HepG2 (cell line): ENCODE data around the gene PDE6C. TPM values are rescaled to one million over a fixed set of nuclear protein-coding genes. Genes with fewer than 3 reads are reported as not detected.

Experiments used
- CEBPG ChIP-seq: IDR thresholded peaks from 2 replicates; pipeline ENCODE4 v1.6.1; 2016
- ELF4 ChIP-seq: sonication (generic); formaldehyde crosslinking; IDR thresholded peaks from 2 replicates; pipeline ENCODE4 v1.5.0; 2020; ENCODE audit warnings: missing genetic modification reagents, mild to moderate bottlenecking, moderate library complexity, borderline replicate concordance
- FLYWCH1 ChIP-seq: sonication (generic); formaldehyde crosslinking; IDR thresholded peaks from 2 replicates; pipeline ENCODE4 v1.8.1; 2023; ENCODE audit warnings: mild to moderate bottlenecking, missing genetic modification reagents
- FOXA1 ChIP-seq, 2 experiments: fragments of 450-650 bp in 1 of 2; sonication (generic) in 1 of 2; formaldehyde crosslinking in 1 of 2; IDR thresholded peaks; 2 replicates each; pipeline versions ENCODE4 v1.4.0 to v1.6.1; 2016 to 2020; ENCODE audit warnings: missing genetic modification reagents in 1 of 2
- HNF1A ChIP-seq, 2 experiments: sonication (generic) in 1 of 2; formaldehyde crosslinking in 1 of 2; IDR thresholded peaks; 2 replicates each; pipeline versions ENCODE4 v1.4.0 to v1.6.1; 2016 to 2020; ENCODE audit warnings: borderline replicate concordance in 1 of 2, low read depth in 1 of 2, mild to moderate bottlenecking in 1 of 2, missing genetic modification reagents in 1 of 2
- IKZF5 ChIP-seq: IDR thresholded peaks from 2 replicates; pipeline ENCODE4 v1.6.1; 2018; ENCODE audit warnings: missing genetic modification reagents, mild to moderate bottlenecking, missing compliant biosample characterization
- JUND ChIP-seq: sonication (generic); formaldehyde crosslinking; IDR thresholded peaks from 2 replicates; pipeline ENCODE4 v1.8.0; 2022; ENCODE audit warnings: mild to moderate bottlenecking, missing genetic modification reagents
- MLXIP ChIP-seq: sonication (generic); formaldehyde crosslinking; IDR thresholded peaks from 2 replicates; pipeline ENCODE4 v1.9.0; 2021; ENCODE audit warnings: missing genetic modification reagents, borderline replicate concordance
- NFRKB ChIP-seq: fragments of 450-650 bp; IDR thresholded peaks from 2 replicates; pipeline ENCODE4 v1.6.1; 2017
- PLSCR1 ChIP-seq: sonication (generic); formaldehyde crosslinking; IDR thresholded peaks from 2 replicates; pipeline ENCODE4 v1.5.0; 2020; ENCODE audit warnings: missing genetic modification reagents, mild to moderate bottlenecking, borderline replicate concordance
- SOX13 ChIP-seq, 3 experiments: fragments of 450-650 bp in 1 of 3; sonication (generic) in 1 of 3; formaldehyde crosslinking in 1 of 3; IDR thresholded peaks in 2 of 3; conservative IDR thresholded peaks in 1 of 3; 2 replicates each; pipeline versions ENCODE4 v1.5.0 to v1.6.1; 2016 to 2020; ENCODE audit warnings: antibody characterized with exemption in 1 of 3, mild to moderate bottlenecking in 1 of 3, missing compliant biosample characterization in 1 of 3, missing genetic modification reagents in 1 of 3, moderate library complexity in 1 of 3
- STAG1 ChIP-seq: sonication (generic); formaldehyde crosslinking; IDR thresholded peaks from 2 replicates; pipeline ENCODE4 v1.4.0; 2020; ENCODE audit warnings: missing genetic modification reagents
- ZBTB39 ChIP-seq: sonication (generic); formaldehyde crosslinking; IDR thresholded peaks from 2 replicates; pipeline ENCODE4 v1.5.0; 2020; ENCODE audit warnings: missing genetic modification reagents
- ZKSCAN8 ChIP-seq: IDR thresholded peaks from 2 replicates; pipeline ENCODE4 v1.6.1; 2016; ENCODE audit warnings: borderline replicate concordance, missing genetic modification reagents, missing compliant biosample characterization
- ZNF333 ChIP-seq: sonication (generic); formaldehyde crosslinking; IDR thresholded peaks from 2 replicates; pipeline ENCODE4 v1.4.0; 2020; ENCODE audit warnings: mild to moderate bottlenecking, missing genetic modification reagents, borderline replicate concordance
- ZNF335 ChIP-seq: sonication (generic); formaldehyde crosslinking; IDR thresholded peaks from 2 replicates; pipeline ENCODE4 v1.4.0; 2020; ENCODE audit warnings: missing genetic modification reagents
- ZNF614 ChIP-seq: IDR thresholded peaks from 2 replicates; pipeline ENCODE4 v1.6.1; 2018; ENCODE audit warnings: missing biosample characterization, missing genetic modification reagents, inconsistent platforms, borderline replicate concordance
- polyA plus RNA-seq, 8 experiments: library from polyadenylated mRNA; depleted of rRNA in 3 of 8; stranded (reverse) in 7 of 8; unstranded in 1 of 8; fragments of >200 nt; fragmentation: Illumina TruSeq in 4 of 8; extraction: Trizol in 4 of 8; gene quantifications; 2 replicates each; pipeline versions ENCODE4 v1.2.1 to v1.2.3, GENCODE V29; 2011 to 2016; ENCODE audit warnings: low read depth in 4 of 8, missing spikeins in 1 of 8, mixed read lengths in 1 of 8; ENCODE audit not compliant: insufficient read depth in 1 of 8
- total RNA-seq, 5 experiments: library from RNA; depleted of rRNA; stranded (reverse); fragments of >200 nt; fragmentation: Illumina TruSeq; extraction: Trizol; gene quantifications; 2 replicates each; pipeline ENCODE4 v1.2.3, GENCODE V29; 2016; ENCODE audit warnings: low read depth in 1 of 5

The PDE6C gene
- total and polyA plus RNA-seq, 2 of the 13 experiments (the other 11 are each of a cell fraction or from before 2014, with no cell fraction given), result 0.64 TPM; not detected in 1

GRCh38 chr10:93601774-93602162, 10.6 kb upstream of the PDE6C start (continued):
- TF ChIP-seq MLXIP (CRISPR knock-in tag) (no peak), STAG1 (0 out of 2 replicates have a peak, but pooled peaks have one; percentile 1), CEBPG (CRISPR knock-in tag) (peak; percentile 43; the same call in 1 of the 2 replicates), ZNF614 (CRISPR knock-in tag) (no peak), ZNF335 (CRISPR knock-in tag) (peak; percentile 86; the same call in 1 of the 2 replicates), JUND (CRISPR knock-in tag) (no peak), ZBTB39 (CRISPR knock-in tag) (no peak), IKZF5 (CRISPR knock-in tag) (no peak), ELF4 (CRISPR knock-in tag) (peak; percentile 61; the same call in 1 of the 2 replicates), FLYWCH1 (no peak), SOX13 (IDR thresholded peaks at IDR 0.05) (no peak), SOX13 (CRISPR knock-in tag; conservative IDR thresholded peaks at IDR 0.05 in 1 of 2, IDR thresholded peaks at IDR 0.05 in 1 of 2) (peak in 1 of 2 experiments; percentile 53; a peak in 1 of 4 replicates), NFRKB (no peak), FOXA1 (IDR thresholded peaks at IDR 0.05) (no peak), FOXA1 (CRISPR knock-in tag; IDR thresholded peaks at IDR 0.05) (peak; percentile 2; the same call in 1 of the 2 replicates), PLSCR1 (CRISPR knock-in tag) (no peak), ZKSCAN8 (CRISPR knock-in tag) (no peak), ZNF333 (CRISPR knock-in tag) (no peak), HNF1A (IDR thresholded peaks at IDR 0.05; ENCODE audit: low read depth) (peak; percentile 65), HNF1A (CRISPR knock-in tag; IDR thresholded peaks at IDR 0.05; ENCODE audit: borderline replicate concordance) (no peak)
